WTC11 (cell line): ENCODE measurements around the gene TOMM5. TPM values are rescaled to one million over a fixed set of nuclear protein-coding genes. Genes with fewer than 3 reads are reported as not detected.

Source experiments
- ATAC-seq: fragments of 200-7000 bp; cut with Tn5 transposase; 2 replicates; pipeline ENCODE4 v1.10.0; 2021; ENCODE audit warnings: mild to moderate bottlenecking, moderate library complexity
- CTCF ChIA-PET: fragments of 300-600 bp; sonication (Branson Sonifier 250); formaldehyde crosslinking; loops from one replicate; lab custom pipeline; 2021; ENCODE audit warnings: antibody characterized with exemption; lab: Charles Lee
- POLR2A ChIA-PET: fragments of 350-600 bp; sonication (Branson Sonifier 250); formaldehyde crosslinking; loops from one replicate; lab custom pipeline; 2021; ENCODE audit warnings: antibody characterized with exemption; lab: Charles Lee
- DNase-seq: peaks from one replicate; pipeline ENCODE4 v3.0.0; 2021; ENCODE audit warnings: low spot score
- H3K27ac Mint-ChIP-seq: 2 replicates; pipeline ENCODE4 v1.8.0; 2021; ENCODE audit warnings: mixed read lengths
- H3K27me3 Mint-ChIP-seq: 2 replicates; pipeline ENCODE4 v1.8.0; 2021; ENCODE audit warnings: low read depth, mild to moderate bottlenecking, moderate library complexity, mixed read lengths
- H3K36me3 Mint-ChIP-seq: 2 replicates; pipeline ENCODE4 v1.8.0; 2021; ENCODE audit warnings: mixed read lengths
- H3K4me1 Mint-ChIP-seq: 2 replicates; pipeline ENCODE4 v1.8.0; 2022; ENCODE audit warnings: mixed read lengths
- H3K4me3 Mint-ChIP-seq: 2 replicates; pipeline ENCODE4 v1.8.0; 2021; ENCODE audit warnings: mild to moderate bottlenecking, moderate library complexity, mixed read lengths
- H3K9me3 Mint-ChIP-seq: 2 replicates; pipeline ENCODE4 v1.8.0; 2021; ENCODE audit warnings: mixed read lengths
- ARID4B ChIP-seq: sonication (generic); formaldehyde crosslinking; IDR thresholded peaks from 2 replicates; pipeline ENCODE4 v1.8.0; 2023; ENCODE audit warnings: missing genetic modification reagents, mild to moderate bottlenecking, borderline replicate concordance
- ATF3 ChIP-seq: sonication (generic); formaldehyde crosslinking; conservative IDR thresholded peaks from 2 replicates; pipeline ENCODE4 v1.8.1; 2022; ENCODE audit warnings: mild to moderate bottlenecking, missing genetic modification reagents
- ATF6 ChIP-seq: sonication (generic); formaldehyde crosslinking; IDR thresholded peaks from 2 replicates; pipeline ENCODE4 v1.8.1; 2023; ENCODE audit warnings: mild to moderate bottlenecking, missing genetic modification reagents
- E2F4 ChIP-seq: sonication (generic); formaldehyde crosslinking; IDR thresholded peaks from 2 replicates; pipeline ENCODE4 v1.8.1; 2022; ENCODE audit warnings: low read depth, mild to moderate bottlenecking, moderate library complexity, missing genetic modification reagents, borderline replicate concordance
- ESRRA ChIP-seq: sonication (generic); formaldehyde crosslinking; IDR thresholded peaks from 2 replicates; pipeline ENCODE4 v1.8.1; 2022; ENCODE audit warnings: mild to moderate bottlenecking, missing genetic modification reagents, borderline replicate concordance
- FOXK1 ChIP-seq: sonication (generic); formaldehyde crosslinking; IDR thresholded peaks from 2 replicates; pipeline ENCODE4 v1.8.0; 2022; ENCODE audit warnings: mild to moderate bottlenecking, moderate library complexity, missing genetic modification reagents
- FOXP4 ChIP-seq: sonication (generic); formaldehyde crosslinking; IDR thresholded peaks from 2 replicates; pipeline ENCODE4 v1.8.0; 2022; ENCODE audit warnings: mild to moderate bottlenecking, missing genetic modification reagents
- GRHL2 ChIP-seq: fragments of 250-450 bp; sonication (Bioruptor Pico); IDR thresholded peaks from 2 replicates; pipeline ENCODE4 v1.8.0; 2022; ENCODE audit warnings: mild to moderate bottlenecking, moderate library complexity; ENCODE audit not compliant: insufficient replicate concordance, severe bottlenecking
- IRF2 ChIP-seq: sonication (generic); formaldehyde crosslinking; IDR thresholded peaks from 2 replicates; pipeline ENCODE4 v1.8.0; 2022; ENCODE audit warnings: low read depth, missing genetic modification reagents, borderline replicate concordance
- MLX ChIP-seq: sonication (generic); formaldehyde crosslinking; IDR thresholded peaks from 2 replicates; pipeline ENCODE4 v1.8.1; 2023; ENCODE audit warnings: mild to moderate bottlenecking, missing genetic modification reagents, moderate library complexity
- NFATC4 ChIP-seq: fragments of 250-450 bp; sonication (Bioruptor Pico); IDR thresholded peaks from 2 replicates; pipeline ENCODE4 v1.9.0; 2021; ENCODE audit warnings: mild to moderate bottlenecking
- TEAD1 ChIP-seq: sonication (generic); formaldehyde crosslinking; IDR thresholded peaks from 2 replicates; pipeline ENCODE4 v1.8.0; 2022; ENCODE audit warnings: mild to moderate bottlenecking, missing genetic modification reagents
- TEAD4 ChIP-seq: sonication (generic); formaldehyde crosslinking; IDR thresholded peaks from 2 replicates; pipeline ENCODE4 v1.8.0; 2022; ENCODE audit warnings: mild to moderate bottlenecking, missing genetic modification reagents
- USF2 ChIP-seq: sonication (generic); formaldehyde crosslinking; IDR thresholded peaks from 2 replicates; pipeline ENCODE4 v1.8.1; 2023; ENCODE audit warnings: mild to moderate bottlenecking, missing genetic modification reagents, moderate library complexity
- ZNF425 ChIP-seq: fragments of 250-450 bp; sonication (Bioruptor Pico); conservative IDR thresholded peaks from 2 replicates; pipeline ENCODE4 v1.9.0; 2021; ENCODE audit warnings: mild to moderate bottlenecking
- ZNF512 ChIP-seq: sonication (generic); formaldehyde crosslinking; IDR thresholded peaks from 2 replicates; pipeline ENCODE4 v1.8.1; 2022; ENCODE audit warnings: missing genetic modification reagents, borderline replicate concordance
- ZSCAN18 ChIP-seq: fragments of 250-450 bp; sonication (Bioruptor Pico); IDR thresholded peaks from 2 replicates; pipeline ENCODE4 v2.1.2; 2022; ENCODE audit warnings: mild to moderate bottlenecking, moderate library complexity
- total RNA-seq: library from RNA; stranded (reverse); gene quantifications from 3 replicates; pipeline ENCODE4 v1.2.3, GENCODE V29; 2021

TOMM5 gene
- total RNA-seq, 1 experiment from 2014 or later: 112 TPM

- Mint-ChIP-seq H3K27ac (no peak overlapping the region), H3K4me1 (peaks cover 44% of the 10 kb centered on the region), H3K4me3 (no peak overlapping the region), H3K9me3 (peaks cover 25% of the 10 kb centered on the region), H3K27me3 (no peaks in the 10 kb centered on the region; the same call in none of the 2 replicates), H3K36me3 (peaks cover 26% of the 10 kb centered on the region)
- ATAC-seq (no peak), DNase-seq (no peak)
- ChIA-PET CTCF (no interaction called here), POLR2A (no interaction called here)
- TF ChIP-seq ZNF512 (no peak), ZNF425 (CRISPR knock-in tag) (no peak), TEAD4 (CRISPR knock-in tag) (no peak)
Measured at GRCh38 chr9:37562826-37563225, 29.6 kb downstream of the TOMM5 start.

- Mint-ChIP-seq H3K27me3 (no peaks in the 10 kb centered on the region; the same call in none of the 2 replicates), H3K27ac (no peak overlapping the region)
- POLR2A ChIA-PET: no interaction called here
- TF ChIP-seq NFATC4 (CRISPR knock-in tag) (no peak), ATF3 (CRISPR knock-in tag) (no peak), ZSCAN18 (CRISPR knock-in tag) (no peak), USF2 (CRISPR knock-in tag) (no peak), ATF6 (CRISPR knock-in tag) (no peak), FOXK1 (no peak), ESRRA (CRISPR knock-in tag) (no peak), ARID4B (CRISPR knock-in tag) (no peak), GRHL2 (no peak), IRF2 (CRISPR knock-in tag) (no peak), TEAD1 (CRISPR knock-in tag) (no peak), FOXP4 (CRISPR knock-in tag) (no peak), E2F4 (CRISPR knock-in tag) (no peak), MLX (no peak)
Measured at GRCh38 chr9:37561682-37562081, 30.7 kb downstream of the TOMM5 start.

More at GRCh38 chr9:37561682-37562081, 30.7 kb downstream of the TOMM5 start:
- H3K9me3 Mint-ChIP-seq: peaks cover 28% of the 10 kb centered on the region
- H3K4me1 Mint-ChIP-seq: peaks cover 47% of the 10 kb centered on the region
- no peak for ATAC-seq
- no peak for DNase-seq
- peaks cover 26% of the 10 kb centered on the region for H3K36me3 Mint-ChIP-seq
- CTCF ChIA-PET: no interaction called here
- no peak overlapping the region for H3K4me3 Mint-ChIP-seq
